ENCODE data around the gene AKT1S1. TPM values are rescaled to one million over a fixed set of nuclear protein-coding genes. Genes with fewer than 3 reads are reported as not detected.

The AKT1S1 gene
- total and polyA plus RNA-seq, 2 of the 13 experiments (the other 11 are each of a cell fraction or from before 2014, with no cell fraction given), result 13.5 to 27.8 TPM

DNA sequence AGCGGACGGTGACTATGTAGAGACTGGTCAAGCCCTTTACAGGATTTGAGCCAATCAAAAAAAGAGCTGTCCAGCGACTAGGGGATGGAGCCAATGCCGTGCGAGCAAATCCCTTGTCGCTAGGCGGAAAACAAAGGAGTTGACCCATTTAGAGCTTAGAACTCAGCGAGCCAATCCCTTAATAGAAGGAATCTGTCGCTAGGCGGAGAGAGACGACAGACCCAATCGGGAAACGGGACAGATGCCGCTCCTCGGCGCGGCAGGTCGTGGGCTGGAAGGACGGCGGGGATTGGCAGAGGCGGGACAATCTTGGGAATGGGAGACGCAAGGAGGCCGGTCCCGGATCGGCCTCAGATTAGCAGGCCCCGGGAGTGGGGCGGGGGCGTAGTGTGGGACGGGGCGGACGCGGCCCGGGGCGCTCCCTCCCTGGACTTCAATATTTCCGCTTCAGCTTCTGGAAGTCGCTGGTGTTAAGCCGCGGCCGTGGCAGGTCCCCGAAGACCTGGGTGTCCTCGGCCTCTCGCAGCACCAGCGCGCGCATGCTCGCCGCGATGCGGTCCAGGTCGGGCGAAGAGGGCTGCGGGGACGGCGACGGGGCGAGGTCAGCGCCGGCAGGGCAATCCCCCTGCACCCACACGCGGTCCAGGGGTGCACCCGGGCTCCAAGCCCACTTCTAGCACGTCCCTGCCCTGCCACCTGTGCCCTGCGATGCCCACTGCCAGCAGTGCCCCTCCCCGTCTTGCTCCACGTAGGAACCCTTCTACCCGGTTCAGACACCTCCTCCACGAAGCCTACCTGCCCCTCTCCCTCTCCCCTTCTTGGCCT is 7.5 kb downstream of the AKT1S1 start (continued):
- TF ChIP-seq, protein P1, sequence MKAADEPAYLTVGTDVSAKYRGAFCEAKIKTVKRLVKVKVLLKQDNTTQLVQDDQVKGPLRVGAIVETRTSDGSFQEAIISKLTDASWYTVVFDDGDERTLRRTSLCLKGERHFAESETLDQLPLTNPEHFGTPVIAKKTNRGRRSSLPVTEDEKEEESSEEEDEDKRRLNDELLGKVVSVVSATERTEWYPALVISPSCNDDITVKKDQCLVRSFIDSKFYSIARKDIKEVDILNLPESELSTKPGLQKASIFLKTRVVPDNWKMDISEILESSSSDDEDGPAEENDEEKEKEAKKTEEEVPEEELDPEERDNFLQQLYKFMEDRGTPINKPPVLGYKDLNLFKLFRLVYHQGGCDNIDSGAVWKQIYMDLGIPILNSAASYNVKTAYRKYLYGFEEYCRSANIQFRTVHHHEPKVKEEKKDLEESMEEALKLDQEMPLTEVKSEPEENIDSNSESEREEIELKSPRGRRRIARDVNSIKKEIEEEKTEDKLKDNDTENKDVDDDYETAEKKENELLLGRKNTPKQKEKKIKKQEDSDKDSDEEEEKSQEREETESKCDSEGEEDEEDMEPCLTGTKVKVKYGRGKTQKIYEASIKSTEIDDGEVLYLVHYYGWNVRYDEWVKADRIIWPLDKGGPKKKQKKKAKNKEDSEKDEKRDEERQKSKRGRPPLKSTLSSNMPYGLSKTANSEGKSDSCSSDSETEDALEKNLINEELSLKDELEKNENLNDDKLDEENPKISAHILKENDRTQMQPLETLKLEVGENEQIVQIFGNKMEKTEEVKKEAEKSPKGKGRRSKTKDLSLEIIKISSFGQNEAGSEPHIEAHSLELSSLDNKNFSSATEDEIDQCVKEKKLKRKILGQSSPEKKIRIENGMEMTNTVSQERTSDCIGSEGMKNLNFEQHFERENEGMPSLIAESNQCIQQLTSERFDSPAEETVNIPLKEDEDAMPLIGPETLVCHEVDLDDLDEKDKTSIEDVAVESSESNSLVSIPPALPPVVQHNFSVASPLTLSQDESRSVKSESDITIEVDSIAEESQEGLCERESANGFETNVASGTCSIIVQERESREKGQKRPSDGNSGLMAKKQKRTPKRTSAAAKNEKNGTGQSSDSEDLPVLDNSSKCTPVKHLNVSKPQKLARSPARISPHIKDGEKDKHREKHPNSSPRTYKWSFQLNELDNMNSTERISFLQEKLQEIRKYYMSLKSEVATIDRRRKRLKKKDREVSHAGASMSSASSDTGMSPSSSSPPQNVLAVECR (CRISPR knock-in tag; IDR thresholded peaks at IDR 0.05; ENCODE audit: borderline replicate concordance), result peak; percentile 78; the same call in 1 of the 2 replicates
- TF ChIP-seq ZSCAN22 (CRISPR knock-in tag; IDR thresholded peaks at IDR 0.05), result no peak
- TF ChIP-seq MTF2 (CRISPR knock-in tag; IDR thresholded peaks at IDR 0.05; ENCODE audit: borderline replicate concordance), result peak; percentile 38; the same call in 1 of the 2 replicates
- peak; percentile 90 for TF ChIP-seq CHCHD3 (CRISPR knock-in tag; IDR thresholded peaks at IDR 0.05)
- TF ChIP-seq JARID2 (CRISPR knock-in tag; IDR thresholded peaks at IDR 0.05; ENCODE audit: insufficient replicate concordance), result no peak
- TF ChIP-seq ZNF670 (CRISPR knock-in tag; IDR thresholded peaks at IDR 0.05; ENCODE audit: borderline replicate concordance), result no peak; the same call in 1 of the 2 replicates
- no peak; the same call in 1 of the 2 replicates for TF ChIP-seq NFKBIZ (CRISPR knock-in tag; IDR thresholded peaks at IDR 0.05)
- TF ChIP-seq, protein P2, sequence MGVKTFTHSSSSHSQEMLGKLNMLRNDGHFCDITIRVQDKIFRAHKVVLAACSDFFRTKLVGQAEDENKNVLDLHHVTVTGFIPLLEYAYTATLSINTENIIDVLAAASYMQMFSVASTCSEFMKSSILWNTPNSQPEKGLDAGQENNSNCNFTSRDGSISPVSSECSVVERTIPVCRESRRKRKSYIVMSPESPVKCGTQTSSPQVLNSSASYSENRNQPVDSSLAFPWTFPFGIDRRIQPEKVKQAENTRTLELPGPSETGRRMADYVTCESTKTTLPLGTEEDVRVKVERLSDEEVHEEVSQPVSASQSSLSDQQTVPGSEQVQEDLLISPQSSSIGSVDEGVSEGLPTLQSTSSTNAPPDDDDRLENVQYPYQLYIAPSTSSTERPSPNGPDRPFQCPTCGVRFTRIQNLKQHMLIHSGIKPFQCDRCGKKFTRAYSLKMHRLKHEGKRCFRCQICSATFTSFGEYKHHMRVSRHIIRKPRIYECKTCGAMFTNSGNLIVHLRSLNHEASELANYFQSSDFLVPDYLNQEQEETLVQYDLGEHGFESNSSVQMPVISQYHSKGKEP (CRISPR knock-in tag; IDR thresholded peaks at IDR 0.05), result peak; percentile 41; the same call in 1 of the 2 replicates
- peak; percentile 62; the same call in 1 of the 2 replicates for TF ChIP-seq TBX2 (CRISPR knock-in tag; IDR thresholded peaks at IDR 0.05; ENCODE audit: borderline replicate concordance)
- no peak for TF ChIP-seq ZNF234 (CRISPR knock-in tag; conservative IDR thresholded peaks at IDR 0.05)
- TF ChIP-seq SAP130 (CRISPR knock-in tag; IDR thresholded peaks at IDR 0.05; ENCODE audit: low read depth), result peak; percentile 55
- TF ChIP-seq PLRG1 (conservative IDR thresholded peaks at IDR 0.05), result no peak
- peak in 1 of 2 experiments; percentile 77; a peak in 2 of 4 replicates for TF ChIP-seq KLF16 (CRISPR knock-in tag; IDR thresholded peaks at IDR 0.05)
- no peak for TF ChIP-seq CCAR2 (optimal IDR thresholded peaks at IDR 0.05; ENCODE audit: low read depth, low read length)
- TF ChIP-seq, protein P3, sequence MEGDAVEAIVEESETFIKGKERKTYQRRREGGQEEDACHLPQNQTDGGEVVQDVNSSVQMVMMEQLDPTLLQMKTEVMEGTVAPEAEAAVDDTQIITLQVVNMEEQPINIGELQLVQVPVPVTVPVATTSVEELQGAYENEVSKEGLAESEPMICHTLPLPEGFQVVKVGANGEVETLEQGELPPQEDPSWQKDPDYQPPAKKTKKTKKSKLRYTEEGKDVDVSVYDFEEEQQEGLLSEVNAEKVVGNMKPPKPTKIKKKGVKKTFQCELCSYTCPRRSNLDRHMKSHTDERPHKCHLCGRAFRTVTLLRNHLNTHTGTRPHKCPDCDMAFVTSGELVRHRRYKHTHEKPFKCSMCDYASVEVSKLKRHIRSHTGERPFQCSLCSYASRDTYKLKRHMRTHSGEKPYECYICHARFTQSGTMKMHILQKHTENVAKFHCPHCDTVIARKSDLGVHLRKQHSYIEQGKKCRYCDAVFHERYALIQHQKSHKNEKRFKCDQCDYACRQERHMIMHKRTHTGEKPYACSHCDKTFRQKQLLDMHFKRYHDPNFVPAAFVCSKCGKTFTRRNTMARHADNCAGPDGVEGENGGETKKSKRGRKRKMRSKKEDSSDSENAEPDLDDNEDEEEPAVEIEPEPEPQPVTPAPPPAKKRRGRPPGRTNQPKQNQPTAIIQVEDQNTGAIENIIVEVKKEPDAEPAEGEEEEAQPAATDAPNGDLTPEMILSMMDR (CRISPR knock-in tag; IDR thresholded peaks at IDR 0.05), result no peak
- TF ChIP-seq RAD51 (IDR thresholded peaks at IDR 0.05; ENCODE audit: borderline replicate concordance), result no peak
- TF ChIP-seq ZNF749 (CRISPR knock-in tag; IDR thresholded peaks at IDR 0.05; ENCODE audit: borderline replicate concordance), result no peak; the same call in none of the 2 replicates
- no peak for TF ChIP-seq TGIF2 (CRISPR knock-in tag; IDR thresholded peaks at IDR 0.05)
- 0 out of 2 replicates have a peak, but pooled peaks have one; percentile 51 for TF ChIP-seq MTF1 (CRISPR knock-in tag; IDR thresholded peaks at IDR 0.05)
- no peak for TF ChIP-seq SP1 (IDR thresholded peaks at IDR 0.05)
- peak; percentile 51 for TF ChIP-seq SP1 (CRISPR knock-in tag; IDR thresholded peaks at IDR 0.05)
- TF ChIP-seq ZNF383 (CRISPR knock-in tag; IDR thresholded peaks at IDR 0.05; ENCODE audit: borderline replicate concordance), result no peak
- TF ChIP-seq FOXP1 (IDR thresholded peaks at IDR 0.05), result no peak
- TF ChIP-seq FOXP1 (CRISPR knock-in tag; IDR thresholded peaks at IDR 0.05), result no peak
